IPS-18a (cell line): Measurements from ENCODE around the gene CDC6.
A peak's percentile ranks its signal among the peaks of the same experiment; 100 is the strongest.

Experiments
- H3K27ac ChIP-seq: one replicate; pipeline ENCODE4 v1.5.1; 2013; ENCODE audit warnings: low read length
- H3K27me3 ChIP-seq: one replicate; pipeline ENCODE4 v1.6.1; 2013; ENCODE audit warnings: mild to moderate bottlenecking, low read length; ENCODE audit not compliant: control insufficient read depth, insufficient read depth
- H3K36me3 ChIP-seq: one replicate; pipeline ENCODE4 v1.6.1; 2013; ENCODE audit warnings: low read depth, low read length; ENCODE audit not compliant: control insufficient read depth
- H3K4me1 ChIP-seq: one replicate; pipeline ENCODE4 v1.6.1; 2013; ENCODE audit warnings: low read depth, low read length; ENCODE audit not compliant: control insufficient read depth
- H3K4me3 ChIP-seq: one replicate; pipeline ENCODE4 v1.5.1; 2013; ENCODE audit warnings: low read length
- H3K9ac ChIP-seq: one replicate; pipeline ENCODE4 v1.6.1; 2013; ENCODE audit warnings: mild to moderate bottlenecking, low read length, moderate library complexity
- H3K9me3 ChIP-seq: one replicate; pipeline ENCODE4 v1.6.1; 2013; ENCODE audit warnings: low read depth, low read length; ENCODE audit not compliant: control insufficient read depth

The CDC6 gene

GRCh38 chr17:40320756-40321523 is 33.3 kb downstream of the CDC6 start:
- Histone ChIP-seq H3K27ac (no peak overlapping the region), H3K27me3 (peaks cover 48% of the 10 kb centered on the region), H3K36me3 (no peaks in the 10 kb centered on the region), H3K9me3 (no peaks in the 10 kb centered on the region), H3K9ac (no peak overlapping the region), H3K4me3 (no peak overlapping the region), H3K4me1 (peaks cover 36% of the 10 kb centered on the region)

- no peaks in the 10 kb centered on the region for H3K9me3 ChIP-seq
- no peak overlapping the region for H3K9ac ChIP-seq
- H3K27ac ChIP-seq = no peak overlapping the region
- H3K4me1 ChIP-seq = peaks cover 32% of the 10 kb centered on the region
- H3K36me3 ChIP-seq = no peaks in the 10 kb centered on the region
- no peak overlapping the region for H3K4me3 ChIP-seq
- peaks cover 42% of the 10 kb centered on the region for H3K27me3 ChIP-seq
Observed at GRCh38 chr17:40321524-40321929, 33.8 kb downstream of the CDC6 start.

GRCh38 chr17:40321961-40322357 is 34.3 kb downstream of the CDC6 start:
- no peak overlapping the region for H3K27ac ChIP-seq

GRCh38 chr17:40322358-40323315 is 35.0 kb downstream of the CDC6 start:
- Histone ChIP-seq H3K27ac (peak overlapping the region; percentile 61), H3K9me3 (no peaks in the 10 kb centered on the region), H3K9ac (peak overlapping the region; percentile 46), H3K36me3 (no peaks in the 10 kb centered on the region), H3K4me3 (no peak overlapping the region), H3K27me3 (peaks cover 31% of the 10 kb centered on the region), H3K4me1 (peaks cover 26% of the 10 kb centered on the region)

More at GRCh38 chr17:40321961-40322357, 34.3 kb downstream of the CDC6 start:
- Histone ChIP-seq H3K9me3 (no peaks in the 10 kb centered on the region), H3K9ac (no peak overlapping the region), H3K4me3 (no peak overlapping the region), H3K4me1 (peaks cover 31% of the 10 kb centered on the region), H3K36me3 (no peaks in the 10 kb centered on the region), H3K27me3 (peaks cover 37% of the 10 kb centered on the region)

GRCh38 chr17:40323391-40324381 is 36.0 kb downstream of the CDC6 start:
- Histone ChIP-seq H3K27ac (peak overlapping the region; percentile 61), H3K4me3 (no peak overlapping the region), H3K9me3 (no peaks in the 10 kb centered on the region), H3K4me1 (peaks cover 24% of the 10 kb centered on the region), H3K9ac (peak overlapping the region; percentile 46), H3K36me3 (no peaks in the 10 kb centered on the region), H3K27me3 (peaks cover 23% of the 10 kb centered on the region)

GRCh38 chr17:40325156-40326013 is 37.7 kb downstream of the CDC6 start:
- peaks cover 15% of the 10 kb centered on the region for H3K4me1 ChIP-seq
- no peaks in the 10 kb centered on the region for H3K9me3 ChIP-seq
- no peak overlapping the region for H3K9ac ChIP-seq
- no peaks in the 10 kb centered on the region for H3K36me3 ChIP-seq
- H3K27me3 ChIP-seq = peaks cover 6% of the 10 kb centered on the region
- no peak overlapping the region for H3K4me3 ChIP-seq
- no peak overlapping the region for H3K27ac ChIP-seq

- H3K4me3 ChIP-seq = no peak overlapping the region
- no peaks in the 10 kb centered on the region for H3K27me3 ChIP-seq
- H3K27ac ChIP-seq = no peak overlapping the region
- H3K9ac ChIP-seq = no peak overlapping the region
- H3K36me3 ChIP-seq = no peaks in the 10 kb centered on the region
- no peaks in the 10 kb centered on the region for H3K9me3 ChIP-seq
- H3K4me1 ChIP-seq = peaks cover 15% of the 10 kb centered on the region
Observed at GRCh38 chr17:40326014-40326831, 38.5 kb downstream of the CDC6 start.

- no peaks in the 10 kb centered on the region for H3K36me3 ChIP-seq
- H3K27ac ChIP-seq = no peak overlapping the region
- H3K4me1 ChIP-seq = peaks cover 15% of the 10 kb centered on the region
- no peaks in the 10 kb centered on the region for H3K9me3 ChIP-seq
- no peak overlapping the region for H3K9ac ChIP-seq
- no peak overlapping the region for H3K4me3 ChIP-seq
- no peaks in the 10 kb centered on the region for H3K27me3 ChIP-seq
Observed at GRCh38 chr17:40326832-40327199, 39.1 kb downstream of the CDC6 start.

GRCh38 chr17:40327244-40327729 is 39.6 kb downstream of the CDC6 start:
- no peaks in the 10 kb centered on the region for H3K36me3 ChIP-seq
- no peak overlapping the region for H3K4me3 ChIP-seq
- H3K4me1 ChIP-seq = peaks cover 10% of the 10 kb centered on the region
- no peak overlapping the region for H3K27ac ChIP-seq
- no peaks in the 10 kb centered on the region for H3K9me3 ChIP-seq
- no peaks in the 10 kb centered on the region for H3K27me3 ChIP-seq
- no peak overlapping the region for H3K9ac ChIP-seq
